ENCODE measurements around the gene PDLIM1. TPM values are rescaled to one million over a fixed set of nuclear protein-coding genes. Genes with fewer than 3 reads are reported as not detected.

Gene PDLIM1
- total and polyA plus RNA-seq, 11 donors = 225 to 434 (median 330) TPM

DNA sequence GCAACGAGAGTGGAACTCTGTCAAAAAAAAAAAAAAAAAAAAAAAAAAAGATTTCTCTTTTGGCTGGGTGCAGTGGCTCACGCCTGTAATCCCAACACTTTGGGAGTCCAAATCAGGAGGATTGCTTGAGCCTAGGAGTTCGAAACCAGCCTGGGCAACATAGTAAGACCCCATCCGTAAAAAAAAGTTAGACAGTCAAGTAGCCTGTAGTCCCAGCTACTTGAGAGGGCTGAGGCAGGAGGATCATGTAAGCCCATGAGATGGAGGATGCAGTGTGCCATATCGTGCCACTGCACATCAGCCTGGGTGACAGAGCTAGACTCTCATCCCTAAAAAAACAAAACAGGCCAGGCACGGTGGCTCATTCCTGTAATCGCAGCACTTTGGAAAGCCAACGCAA lies 25.2 kb downstream of the PDLIM1 start:
- H3K4me1 ChIP-seq = peaks cover 22 to 87% (median 60%) of the 10 kb centered on the region in 12 donors
- ATAC-seq (no peak), DNase-seq (no peak)
- H3K36me3 ChIP-seq = peaks cover 0 to 80% (median 38%) of the 10 kb centered on the region in 9 donors
- no peaks in the 10 kb centered on the region for H3K27me3 ChIP-seq
- 80 to 96% (median 93%) methylated on average over 8 of the region's 8 CpGs for WGBS, 4 donors
- intact Hi-C loops (cut with DNase I) = loop anchor here in 2 of 10 donors (5.0 to 10.0 kb wide), 2 partner anchors 67 to 69 kb away; no protein-coding TSS in a partner anchor
- TF ChIP-seq, protein P1, sequence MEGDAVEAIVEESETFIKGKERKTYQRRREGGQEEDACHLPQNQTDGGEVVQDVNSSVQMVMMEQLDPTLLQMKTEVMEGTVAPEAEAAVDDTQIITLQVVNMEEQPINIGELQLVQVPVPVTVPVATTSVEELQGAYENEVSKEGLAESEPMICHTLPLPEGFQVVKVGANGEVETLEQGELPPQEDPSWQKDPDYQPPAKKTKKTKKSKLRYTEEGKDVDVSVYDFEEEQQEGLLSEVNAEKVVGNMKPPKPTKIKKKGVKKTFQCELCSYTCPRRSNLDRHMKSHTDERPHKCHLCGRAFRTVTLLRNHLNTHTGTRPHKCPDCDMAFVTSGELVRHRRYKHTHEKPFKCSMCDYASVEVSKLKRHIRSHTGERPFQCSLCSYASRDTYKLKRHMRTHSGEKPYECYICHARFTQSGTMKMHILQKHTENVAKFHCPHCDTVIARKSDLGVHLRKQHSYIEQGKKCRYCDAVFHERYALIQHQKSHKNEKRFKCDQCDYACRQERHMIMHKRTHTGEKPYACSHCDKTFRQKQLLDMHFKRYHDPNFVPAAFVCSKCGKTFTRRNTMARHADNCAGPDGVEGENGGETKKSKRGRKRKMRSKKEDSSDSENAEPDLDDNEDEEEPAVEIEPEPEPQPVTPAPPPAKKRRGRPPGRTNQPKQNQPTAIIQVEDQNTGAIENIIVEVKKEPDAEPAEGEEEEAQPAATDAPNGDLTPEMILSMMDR (IDR thresholded peaks at IDR 0.05) = no peak
- TF ChIP-seq POLR2A (IDR thresholded peaks at IDR 0.05) = no peak
- no peak overlapping the region for H3K4me3 ChIP-seq
- H3K9me3 ChIP-seq = no peaks in the 10 kb centered on the region
- H3K27ac ChIP-seq = peak overlapping the region in 6 of 12 donors; percentile 71 to 88 (median 86)

DNA sequence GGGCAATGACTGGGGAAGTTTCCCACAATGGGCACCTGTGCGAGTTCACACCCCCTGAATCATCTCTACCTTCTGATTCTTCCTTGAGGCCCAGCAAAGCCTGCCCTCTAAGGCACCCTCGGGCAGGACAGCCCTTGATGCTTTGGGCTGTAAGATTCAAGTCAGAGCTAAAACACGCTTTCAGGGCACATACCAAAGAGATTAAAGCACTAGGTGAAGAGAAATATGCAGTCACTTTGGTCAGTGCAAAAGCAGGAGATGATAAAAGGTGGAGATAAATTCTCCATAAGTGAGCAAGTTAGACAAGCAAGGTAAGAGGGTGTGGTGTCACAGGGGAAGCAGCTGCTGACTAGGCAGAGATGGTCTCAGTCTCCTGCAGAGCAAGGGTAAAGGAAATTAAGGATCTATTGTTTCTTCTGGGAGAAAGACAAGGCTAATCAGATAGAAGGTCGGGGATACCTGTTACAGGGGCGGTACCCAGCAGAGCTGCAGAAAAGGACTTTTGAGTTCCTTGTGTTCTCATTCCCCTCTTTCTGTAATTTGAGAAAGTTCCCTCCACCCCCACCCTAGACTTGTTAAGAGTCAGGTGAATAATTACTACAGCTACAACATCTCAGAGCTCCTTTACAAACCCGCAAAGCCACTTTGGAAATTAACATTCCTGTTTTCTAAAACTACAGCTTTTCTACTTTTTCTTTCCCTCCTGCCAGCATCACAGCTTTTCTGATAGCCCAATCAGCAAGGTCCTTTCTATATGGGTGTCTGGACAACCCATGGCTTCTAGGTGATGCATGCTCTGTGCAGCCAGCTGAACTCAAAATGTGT lies 26.4 kb downstream of the PDLIM1 start:
- intact Hi-C loops (cut with DNase I) = loop anchor here in 2 of 10 donors (5.0 to 10.0 kb wide), 2 partner anchors 68 to 70 kb away; no protein-coding TSS in a partner anchor
- peaks cover 22 to 86% (median 63%) of the 10 kb centered on the region in 12 donors for H3K4me1 ChIP-seq
- peak overlapping the region in 2 of 12 donors; percentile 39 to 87 for H3K27ac ChIP-seq
- 69 to 83% (median 77%) methylated on average over 6 of the region's 6 CpGs for WGBS, 4 donors
- peaks cover 0 to 80% (median 40%) of the 10 kb centered on the region in 9 donors for H3K36me3 ChIP-seq
- no peak for TF ChIP-seq POLR2A (IDR thresholded peaks at IDR 0.05)
- TF ChIP-seq, protein P1 (IDR thresholded peaks at IDR 0.05) = no peak
- ATAC-seq (no peak), DNase-seq (no peak)
- no peaks in the 10 kb centered on the region for H3K27me3 ChIP-seq
- no peaks in the 10 kb centered on the region for H3K9me3 ChIP-seq
- H3K4me3 ChIP-seq = no peak overlapping the region

DNA sequence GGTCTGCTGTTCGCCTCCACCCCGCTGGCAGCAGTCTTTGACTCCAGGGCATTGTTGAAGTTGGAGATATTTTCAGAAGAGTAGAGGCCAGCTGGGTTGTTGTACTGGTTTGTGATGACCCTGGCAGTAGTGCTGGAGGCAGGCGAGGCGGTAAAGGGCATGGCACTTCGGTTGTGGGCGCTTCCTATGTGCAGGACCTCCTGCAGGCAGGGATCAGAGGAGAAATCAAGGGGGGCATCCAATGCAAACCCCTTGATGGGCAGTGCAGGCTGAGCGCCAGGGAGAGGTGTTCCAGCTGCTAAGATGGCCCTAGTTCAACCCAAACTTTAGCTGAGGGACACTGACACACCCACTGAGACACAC lies 27.0 kb downstream of the PDLIM1 start:
- intact Hi-C loops (cut with DNase I) = loop anchor here in 1 of 10 donors (10.0 kb wide), 1 partner anchor 71 kb away; no protein-coding TSS in a partner anchor
- H3K36me3 ChIP-seq = peaks cover 0 to 83% (median 45%) of the 10 kb centered on the region in 9 donors
- peaks cover 19 to 82% (median 58%) of the 10 kb centered on the region in 12 donors for H3K4me1 ChIP-seq
- no peak for ATAC-seq
- TF ChIP-seq, protein P1 (IDR thresholded peaks at IDR 0.05) = no peak
- TF ChIP-seq POLR2A (IDR thresholded peaks at IDR 0.05) = no peak
- peak overlapping the region in 1 of 12 donors; percentile 1 for H3K27ac ChIP-seq
- H3K4me3 ChIP-seq = no peak overlapping the region
- H3K27me3 ChIP-seq = no peaks in the 10 kb centered on the region
- no peak for DNase-seq
- H3K9me3 ChIP-seq = no peaks in the 10 kb centered on the region
- 79 to 91% (median 84%) methylated on average over 7 of the region's 7 CpGs for WGBS, 4 donors
